HG03432 (cell line): ENCODE results near the gene CTXN3.
"Not testable (repeated sequence)": the region's sequence is repeated elsewhere in the genome, so short reads cannot be mapped to it uniquely, and the experiment has no call there.

Experiments used
- ATAC-seq: cut with Tn5 transposase; IDR thresholded peaks from one replicate; pipeline ENCODE4 v1.9.1; 2021; ENCODE audit warnings: mild to moderate bottlenecking, moderate library complexity; ENCODE audit not compliant: unreplicated experiment

CTXN3 gene

GRCh38 chr5:127650022-127650421 is 1.1 kb downstream of the CTXN3 start:
- ATAC-seq, result peak; percentile 55

GRCh38 chr5:127650649-127651048 is 1.8 kb downstream of the CTXN3 start:
- no peak for ATAC-seq

DNA sequence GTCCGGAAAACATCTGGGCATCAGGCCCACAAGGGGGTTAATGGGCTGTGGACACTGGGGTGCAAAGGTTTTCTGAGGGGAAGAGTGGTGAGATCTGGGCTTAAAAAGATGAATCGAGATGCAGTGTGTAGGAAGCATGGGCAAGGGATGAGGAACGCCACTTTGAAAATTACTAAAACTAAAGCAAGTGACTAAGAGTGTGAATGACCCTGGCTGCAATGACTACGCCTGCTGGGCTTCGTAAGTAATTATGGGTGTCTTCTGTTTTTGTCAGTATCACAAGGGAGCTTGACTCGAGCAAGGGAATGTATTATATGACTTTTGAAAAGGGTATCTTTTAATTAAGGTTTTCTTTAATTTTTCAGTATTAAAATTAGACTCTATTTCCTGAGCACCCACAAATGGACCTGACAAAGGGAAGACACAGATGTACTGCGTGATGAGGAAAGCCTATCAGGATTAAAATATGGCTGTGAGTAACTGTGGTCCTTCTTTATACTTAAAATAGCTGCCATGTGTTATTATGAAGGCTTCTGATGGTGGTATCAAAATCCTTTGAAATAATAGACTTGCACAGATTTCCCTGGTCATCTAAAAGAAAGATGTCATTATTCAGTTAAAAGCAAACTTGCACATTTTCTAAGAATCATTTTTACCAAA is 4.2 kb downstream of the CTXN3 start:
- ATAC-seq, result peak; percentile 47

GRCh38 chr5:127656825-127657224 is 7.9 kb downstream of the CTXN3 start:
- no peak for ATAC-seq

DNA sequence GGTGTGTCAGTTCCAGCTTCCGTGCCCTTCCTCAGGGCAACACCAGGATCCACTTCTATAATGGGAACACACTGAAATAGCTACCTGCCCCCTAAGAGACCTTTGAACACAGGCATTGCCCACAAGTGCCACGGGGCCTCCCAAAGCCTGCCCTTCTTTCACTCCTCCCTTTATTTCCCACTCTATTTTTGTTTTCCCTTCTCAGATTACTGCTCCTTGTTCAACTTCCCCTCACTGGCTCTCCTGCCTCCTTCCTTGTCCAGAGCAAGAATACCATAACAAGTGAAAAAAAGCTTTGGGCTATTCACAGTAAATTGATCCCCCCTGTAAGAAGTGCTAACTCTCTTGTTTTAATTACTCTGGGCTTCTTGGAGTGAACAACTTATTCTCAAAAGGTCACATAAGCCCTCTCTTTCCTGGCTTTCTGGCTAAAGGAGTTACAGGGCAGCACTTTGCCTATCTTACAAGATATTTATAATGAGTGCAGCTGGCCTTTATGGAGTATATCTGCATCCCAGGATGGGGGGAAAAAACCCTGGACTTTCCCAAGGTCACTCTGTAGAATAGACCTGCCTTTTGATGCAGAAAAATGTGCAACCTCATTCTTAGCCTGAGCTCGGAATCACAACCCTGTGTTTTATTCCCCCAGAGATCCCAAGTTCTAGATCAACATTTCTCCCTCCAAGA is 11.3 kb downstream of the CTXN3 start:
- no peak for ATAC-seq

GRCh38 chr5:127664093-127664492 is 15.2 kb downstream of the CTXN3 start:
- ATAC-seq, result no peak

GRCh38 chr5:127665641-127666040 is 16.8 kb downstream of the CTXN3 start:
- no peak for ATAC-seq

DNA sequence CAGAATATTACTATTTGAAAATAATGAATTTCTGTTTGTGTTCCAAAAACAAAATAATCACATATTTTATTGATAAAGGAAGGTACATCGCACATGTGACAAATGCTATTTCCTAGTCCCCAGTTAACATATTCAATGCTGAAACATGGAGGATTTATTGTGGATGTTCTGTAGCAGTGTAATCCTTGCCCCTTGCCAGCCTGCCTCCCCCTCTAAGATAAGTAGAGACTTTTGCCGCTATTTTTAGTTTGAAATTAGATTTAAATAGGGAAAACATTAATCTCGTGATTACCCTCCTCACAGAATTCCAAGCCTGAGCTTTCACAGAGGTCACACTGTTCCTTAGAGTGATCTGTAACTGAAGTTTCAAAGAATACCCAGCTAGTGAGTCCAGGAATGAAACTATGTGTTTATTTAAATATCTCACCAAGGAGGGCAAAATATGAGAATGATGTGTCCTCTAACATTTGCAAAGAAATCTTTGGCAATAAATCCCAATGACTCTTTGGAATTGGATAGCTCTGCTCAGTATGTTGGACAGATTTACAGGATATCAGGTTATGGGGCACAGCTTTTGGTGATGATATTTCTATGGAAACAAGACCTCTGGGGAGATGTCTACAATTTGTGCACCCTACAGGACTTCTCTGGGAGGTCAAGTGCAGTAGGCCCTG is 17.3 kb downstream of the CTXN3 start:
- ATAC-seq, result no peak

- no peak for ATAC-seq
Measured at GRCh38 chr5:127667926-127668325, 19.0 kb downstream of the CTXN3 start.

GRCh38 chr5:127671218-127671617 is 22.3 kb downstream of the CTXN3 start:
- ATAC-seq, result no peak

DNA sequence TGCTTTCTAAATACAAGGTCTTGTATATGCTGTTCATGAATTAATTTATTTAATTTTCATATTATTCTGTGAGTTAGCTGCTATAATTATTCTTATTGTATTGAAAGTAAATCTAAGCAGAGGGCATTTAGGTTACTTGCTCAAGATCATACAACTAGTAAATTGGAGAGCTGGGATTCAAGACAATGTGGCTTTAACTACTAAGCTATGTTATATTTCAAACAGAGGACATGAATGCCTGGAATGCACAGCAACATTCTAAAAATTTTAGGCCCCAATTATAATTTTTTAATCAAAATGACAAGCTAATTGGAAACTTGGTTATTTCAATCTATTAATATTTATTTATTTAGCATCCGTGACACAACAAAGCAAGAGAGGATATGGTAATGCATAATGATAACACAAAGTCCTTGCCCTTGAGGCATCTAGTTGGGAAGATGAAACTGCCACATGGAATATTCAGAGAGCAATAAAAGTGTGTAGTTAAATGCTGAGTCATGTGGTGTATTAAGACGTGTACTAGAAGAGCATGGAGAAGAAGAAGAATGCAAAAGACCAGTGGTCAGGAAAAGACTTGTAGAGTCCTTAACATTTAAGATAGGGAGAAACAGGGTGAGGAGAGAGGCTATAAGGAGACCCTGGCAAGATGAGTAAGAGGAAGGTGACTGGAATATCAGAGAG is 24.4 kb downstream of the CTXN3 start:
- ATAC-seq, result no peak

DNA sequence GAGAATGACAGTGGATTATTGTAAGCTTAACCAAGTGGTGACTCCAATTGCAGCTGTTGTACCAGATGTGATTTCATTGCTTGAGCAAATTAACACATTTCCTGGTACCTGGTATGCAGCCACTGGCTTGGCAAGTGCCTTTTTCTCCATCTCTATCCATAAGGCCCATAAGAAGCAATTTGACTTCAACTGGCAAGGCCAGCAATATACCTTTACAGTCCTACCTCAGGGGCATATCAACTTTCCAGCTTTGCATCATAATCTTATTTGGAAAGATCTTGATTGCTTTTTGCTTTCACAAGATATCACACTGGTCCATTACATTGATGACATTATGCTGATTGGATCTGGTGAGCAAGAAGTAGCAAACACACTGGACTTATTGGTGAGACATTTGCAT is 28.1 kb downstream of the CTXN3 start:
- ATAC-seq, result not testable (repeated sequence)

DNA sequence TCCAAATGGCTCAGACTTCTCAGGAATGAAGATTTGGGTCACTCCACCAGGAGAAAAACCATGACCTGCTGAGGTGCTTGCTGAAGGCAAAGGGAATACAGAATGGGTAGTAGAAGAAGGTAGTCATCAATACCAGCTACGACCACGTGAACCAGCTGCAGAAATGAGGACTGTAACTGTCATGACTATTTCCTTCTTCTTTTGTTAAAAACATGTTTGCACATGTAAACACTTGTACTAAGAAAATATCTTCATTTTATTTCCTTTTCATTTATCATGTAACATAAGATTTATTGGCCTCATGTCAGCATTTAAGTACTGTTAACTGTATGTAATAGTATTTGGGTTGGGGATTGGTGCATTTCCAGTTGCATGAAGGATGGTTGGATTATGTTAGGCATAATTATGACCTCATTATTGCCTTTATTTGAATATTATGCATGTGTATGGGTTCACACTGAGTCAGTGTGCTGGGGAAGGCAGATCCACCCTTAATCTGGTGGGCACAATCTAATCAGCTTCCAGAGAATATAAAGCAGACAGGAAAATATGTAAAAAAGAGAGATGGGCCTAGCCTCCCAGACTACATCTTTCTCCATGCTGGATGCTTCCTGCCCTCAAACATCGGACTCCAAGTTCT is 30.9 kb downstream of the CTXN3 start:
- not testable (repeated sequence) for ATAC-seq

DNA sequence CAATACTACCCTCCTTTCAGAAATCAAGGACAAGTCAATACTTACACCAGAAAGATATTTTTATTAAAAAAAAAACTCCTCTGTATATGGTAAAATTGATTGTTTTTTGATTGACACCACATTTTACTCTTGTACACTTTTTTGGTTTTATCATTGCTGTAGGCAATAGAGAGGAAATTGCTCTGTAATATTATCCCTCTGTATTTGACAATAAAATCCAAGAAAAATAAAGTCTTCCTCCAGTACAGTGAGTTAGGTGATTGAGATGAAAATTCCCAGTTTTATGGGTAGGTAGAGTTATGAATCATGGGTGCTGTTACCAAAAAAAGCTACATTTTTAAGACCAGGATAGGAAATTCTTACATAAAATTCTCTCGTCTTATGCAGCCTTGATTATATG is 31.7 kb downstream of the CTXN3 start:
- no peak for ATAC-seq

- ATAC-seq, result no peak
Measured at GRCh38 chr5:127683008-127683407, 34.1 kb downstream of the CTXN3 start.

DNA sequence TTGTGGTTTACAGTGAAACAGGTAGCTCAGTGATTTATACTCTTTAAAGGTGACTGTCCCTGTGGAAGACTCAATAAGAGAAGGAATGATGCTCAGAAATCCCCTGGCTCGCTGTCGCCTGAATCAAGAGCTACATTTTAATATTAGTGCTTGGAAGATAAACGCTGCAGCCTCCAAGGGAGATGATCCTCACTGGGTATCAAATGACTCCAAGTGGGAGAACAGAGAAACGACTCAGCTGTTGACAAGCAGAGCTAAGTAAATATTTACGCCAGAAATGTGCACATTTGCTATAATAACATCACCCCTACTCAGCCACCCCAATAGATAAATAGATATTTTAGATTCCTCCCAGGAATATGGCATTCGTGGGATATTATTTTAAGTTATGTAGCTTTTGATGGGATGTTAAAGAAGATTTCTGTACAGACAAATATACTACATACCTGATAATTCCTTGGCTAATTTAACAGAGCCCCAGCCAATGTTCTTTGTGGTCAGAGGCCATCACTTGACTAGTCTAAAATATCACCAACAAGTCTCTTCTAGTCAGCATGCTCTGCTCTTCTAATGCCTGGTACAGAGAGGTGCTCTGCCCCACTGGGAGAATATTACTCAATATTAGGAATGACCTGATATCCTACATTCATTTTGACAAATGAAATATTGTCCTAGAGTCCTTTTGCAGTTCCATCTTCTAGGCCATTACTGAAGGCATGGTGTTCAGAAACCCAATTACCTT is 36.0 kb downstream of the CTXN3 start:
- ATAC-seq, result no peak

DNA sequence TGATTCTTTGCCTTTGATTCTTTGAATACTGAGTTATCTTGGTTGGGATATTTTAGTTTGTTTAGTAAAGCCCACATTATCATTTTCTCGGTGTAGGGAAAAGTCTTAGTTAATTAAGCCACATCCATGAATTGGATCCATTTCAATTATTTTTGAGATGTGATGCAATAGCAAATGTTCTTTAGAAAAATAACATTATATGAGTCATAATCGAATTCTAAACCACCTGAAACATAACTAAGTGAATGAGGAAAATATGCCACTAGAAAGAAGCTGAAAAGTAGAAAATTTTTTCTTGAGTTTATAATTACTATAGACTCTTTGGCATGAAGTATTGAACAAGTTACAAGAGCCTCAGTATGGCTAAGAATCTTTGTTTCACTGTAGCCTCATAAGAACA is 36.8 kb downstream of the CTXN3 start:
- ATAC-seq, result no peak

GRCh38 chr5:127686424-127686823 is 37.5 kb downstream of the CTXN3 start:
- no peak for ATAC-seq

DNA sequence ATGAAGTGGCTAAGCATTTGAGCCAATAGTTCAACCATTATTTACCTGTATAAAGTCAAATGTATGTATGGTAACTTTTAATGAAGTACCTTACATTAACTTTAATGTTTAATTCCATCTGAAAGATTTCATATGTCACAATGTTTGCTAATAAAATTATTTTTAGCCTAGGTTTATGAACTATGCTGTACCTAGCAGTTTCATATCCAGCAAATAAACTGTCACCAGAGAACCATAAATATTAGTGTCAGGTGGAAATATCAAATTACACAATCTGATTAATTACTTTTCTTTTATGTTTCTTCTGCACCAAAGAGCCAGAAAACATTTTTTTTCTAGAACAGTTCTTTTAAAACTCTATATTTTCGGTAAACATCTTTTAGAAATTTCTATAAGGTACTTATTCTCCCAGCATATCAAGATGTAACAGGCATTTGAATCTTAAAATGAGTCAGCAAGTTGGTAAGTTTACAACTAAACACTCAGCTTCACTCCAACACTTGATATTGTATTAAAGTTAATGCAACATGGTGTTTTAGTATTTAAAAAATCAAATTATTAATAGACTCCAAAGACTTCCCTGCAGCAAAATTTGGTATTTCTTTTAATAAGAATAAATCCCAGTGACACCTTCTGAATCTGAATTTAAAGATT is 45.8 kb downstream of the CTXN3 start:
- no peak for ATAC-seq

- ATAC-seq, result no peak
Measured at GRCh38 chr5:127695346-127695745, 46.5 kb downstream of the CTXN3 start.
